ENCODE measurements around the gene ITGB1. TPM values are rescaled to one million over a fixed set of nuclear protein-coding genes. Genes with fewer than 3 reads are reported as not detected.

The ITGB1 gene
- total and polyA plus RNA-seq, 2 experiments from 2014 or later = 3,297 to 5,235 TPM

DNA sequence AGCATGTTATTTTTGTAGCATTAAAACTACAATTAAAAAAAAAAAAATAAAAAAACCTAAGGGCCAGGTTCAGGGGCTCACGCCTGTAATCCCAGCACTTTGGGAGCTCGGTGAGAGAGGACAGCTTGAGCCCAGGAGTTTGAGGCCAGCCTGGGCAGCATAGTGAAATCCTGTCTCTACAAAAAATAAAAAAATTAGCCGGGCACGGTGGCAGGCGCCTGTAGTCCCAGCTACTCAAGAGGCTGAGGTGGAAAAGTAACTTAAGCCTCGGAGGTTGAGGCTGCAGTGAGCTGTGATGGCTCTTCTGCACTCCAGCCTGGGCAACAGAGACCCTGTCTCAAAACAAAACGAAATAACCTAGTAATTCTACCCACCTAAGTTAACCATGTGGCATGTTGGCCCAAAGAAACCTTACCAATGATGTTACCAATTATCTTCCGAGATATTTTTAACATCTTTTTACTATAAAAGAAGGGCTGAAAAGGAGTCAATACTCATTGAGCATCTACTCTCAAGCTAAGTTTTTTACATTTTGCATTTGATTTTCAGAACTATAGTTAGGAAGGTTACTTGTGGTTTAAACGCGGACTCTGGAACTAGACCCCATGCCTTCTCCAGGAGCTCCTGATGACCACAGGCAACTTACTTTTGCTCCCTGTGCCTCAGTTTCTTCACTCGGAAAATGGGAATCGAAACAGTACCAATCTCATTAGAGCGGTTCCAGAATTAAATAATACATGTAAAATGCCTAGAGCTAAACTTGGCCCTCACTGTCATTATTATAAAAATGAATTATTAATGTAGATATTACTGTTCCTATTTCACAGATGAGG, 1.4 kb downstream of the ITGB1 start:
- no peaks in the 10 kb centered on the region for H3K27me3 ChIP-seq (replicated peaks; ENCODE audit: insufficient read depth)
- peaks cover 84% of the 10 kb centered on the region for H3F3A ChIP-seq (ENCODE audit: insufficient read depth)
- peaks cover 54% of the 10 kb centered on the region for H3K4me1 ChIP-seq (ENCODE audit: insufficient read depth)
- no peaks in the 10 kb centered on the region for H3K9me3 ChIP-seq (ENCODE audit: low read depth)
- no peak overlapping the region for H2AFZ ChIP-seq
- H3K27ac ChIP-seq = peak overlapping the region; percentile 96
- peak overlapping the region; percentile 96 for H3K4me2 ChIP-seq (ENCODE audit: unreplicated experiment)
- no peak for DNase-seq
- in situ Hi-C loops (cut with MboI) = no loop called here
- H3K79me2 ChIP-seq (ENCODE audit: insufficient read depth) = peaks cover 89% of the 10 kb centered on the region
- no peak for TF ChIP-seq EZH2 (IDR thresholded peaks at IDR 0.05; ENCODE audit: insufficient read depth, poor library complexity, severe bottlenecking)
- no peak for TF ChIP-seq EZH2phosphoT487 (IDR thresholded peaks at IDR 0.05; ENCODE audit: insufficient read depth, low read depth)
- peak overlapping the region; percentile 84 for H3K4me3 ChIP-seq
- H3K9me2 ChIP-seq (ENCODE audit: insufficient read depth) = no peaks in the 10 kb centered on the region
- peak overlapping the region; percentile 97 for H3K9ac ChIP-seq
- H3K36me3 ChIP-seq (ENCODE audit: low read depth) = peaks cover 30% of the 10 kb centered on the region
- WGBS, 2 experiments (ENCODE audit: low coverage in 1 of 2, low lambda C conversion rate in 2 of 2, missing lambda C conversion rate in 2 of 2) = 0% methylated on average over 12 to 13 of the region's 13 CpGs
- peaks cover 44% of the 10 kb centered on the region for H4K20me1 ChIP-seq (ENCODE audit: insufficient read depth)

DNA sequence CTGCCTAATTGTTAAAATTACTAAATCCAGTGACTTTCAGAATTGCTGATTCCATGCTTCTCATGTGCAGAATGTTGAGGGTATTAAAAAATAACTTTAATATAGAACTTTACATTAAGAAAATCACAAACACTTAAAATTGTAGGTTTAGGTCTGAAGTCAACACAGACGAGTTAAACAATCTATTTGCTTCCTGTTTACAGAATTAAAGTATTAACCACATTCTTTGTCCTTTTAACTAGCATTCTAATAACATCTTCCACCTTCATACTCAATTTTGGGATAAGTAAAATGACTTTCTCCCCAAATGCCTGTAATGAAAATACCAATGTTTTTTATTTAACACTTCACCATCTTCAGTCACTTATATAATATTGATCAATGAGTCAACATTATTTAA, 2.2 kb downstream of the ITGB1 start:
- Histone ChIP-seq H2AFZ (no peak overlapping the region), H3K4me3 (peak overlapping the region; percentile 84), H3K27ac (peak overlapping the region; percentile 96), H3K9me3 (ENCODE audit: low read depth) (no peaks in the 10 kb centered on the region), H3K27me3 (replicated peaks; ENCODE audit: insufficient read depth) (no peaks in the 10 kb centered on the region), H3K9ac (peak overlapping the region; percentile 97), H3K9me2 (ENCODE audit: insufficient read depth) (no peaks in the 10 kb centered on the region), H4K20me1 (ENCODE audit: insufficient read depth) (peaks cover 52% of the 10 kb centered on the region), H3K79me2 (ENCODE audit: insufficient read depth) (peaks cover 94% of the 10 kb centered on the region), H3K36me3 (ENCODE audit: low read depth) (peaks cover 30% of the 10 kb centered on the region), H3K4me1 (ENCODE audit: insufficient read depth) (peaks cover 54% of the 10 kb centered on the region), H3F3A (ENCODE audit: insufficient read depth) (peaks cover 84% of the 10 kb centered on the region), H3K4me2 (ENCODE audit: unreplicated experiment) (peak overlapping the region; percentile 96)
- TF ChIP-seq EZH2phosphoT487 (IDR thresholded peaks at IDR 0.05; ENCODE audit: insufficient read depth, low read depth) (no peak), EZH2 (IDR thresholded peaks at IDR 0.05; ENCODE audit: insufficient read depth, poor library complexity, severe bottlenecking) (no peak)
- in situ Hi-C loops (cut with MboI) = no loop called here
- WGBS, 2 experiments (ENCODE audit: low coverage in 1 of 2, low lambda C conversion rate in 2 of 2, missing lambda C conversion rate in 2 of 2) = 2 to 6% methylated on average over 1 of the region's 1 CpG
- DNase-seq = no peak

DNA sequence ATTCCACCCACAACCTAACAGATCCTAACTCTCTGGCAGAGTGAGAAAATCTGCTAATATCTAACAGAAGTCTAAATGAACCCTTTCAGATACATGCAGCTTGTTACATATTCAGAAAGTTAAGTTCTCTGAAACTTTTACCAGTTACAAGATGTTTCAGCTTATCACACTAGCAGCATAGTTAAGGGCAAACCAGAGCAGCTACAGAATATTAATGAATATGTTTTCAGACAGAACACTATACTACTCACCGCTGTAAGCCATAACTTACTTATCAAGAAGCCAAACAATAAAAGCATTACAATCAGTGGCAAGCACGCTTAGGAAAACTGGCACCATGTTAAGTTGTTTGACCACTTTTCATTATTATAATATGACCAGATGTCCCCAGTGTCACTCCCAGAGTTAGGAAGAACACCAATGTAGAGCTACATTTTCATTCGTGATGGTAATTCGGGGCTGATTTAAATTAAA, 2.7 kb downstream of the ITGB1 start:
- peaks cover 54% of the 10 kb centered on the region for H3K4me1 ChIP-seq (ENCODE audit: insufficient read depth)
- H3K27ac ChIP-seq = peak overlapping the region; percentile 96
- H3K4me3 ChIP-seq = peak overlapping the region; percentile 84
- H3K9me2 ChIP-seq (ENCODE audit: insufficient read depth) = no peaks in the 10 kb centered on the region
- H3K36me3 ChIP-seq (ENCODE audit: low read depth) = peaks cover 30% of the 10 kb centered on the region
- peaks cover 84% of the 10 kb centered on the region for H3F3A ChIP-seq (ENCODE audit: insufficient read depth)
- in situ Hi-C loops (cut with MboI) = no loop called here
- peak overlapping the region; percentile 97 for H3K9ac ChIP-seq
- no peak overlapping the region for H2AFZ ChIP-seq
- H3K4me2 ChIP-seq (ENCODE audit: unreplicated experiment) = peak overlapping the region; percentile 96
- no peak for DNase-seq
- no peaks in the 10 kb centered on the region for H3K9me3 ChIP-seq (ENCODE audit: low read depth)
- no peak for TF ChIP-seq EZH2 (IDR thresholded peaks at IDR 0.05; ENCODE audit: insufficient read depth, poor library complexity, severe bottlenecking)
- no peak for TF ChIP-seq EZH2phosphoT487 (IDR thresholded peaks at IDR 0.05; ENCODE audit: insufficient read depth, low read depth)
- H3K27me3 ChIP-seq (replicated peaks; ENCODE audit: insufficient read depth) = no peaks in the 10 kb centered on the region
- peaks cover 56% of the 10 kb centered on the region for H4K20me1 ChIP-seq (ENCODE audit: insufficient read depth)
- 8 to 11% methylated on average over 4 of the region's 4 CpGs for WGBS, 2 experiments (ENCODE audit: low coverage in 1 of 2, low lambda C conversion rate in 2 of 2, missing lambda C conversion rate in 2 of 2)
- peaks cover 94% of the 10 kb centered on the region for H3K79me2 ChIP-seq (ENCODE audit: insufficient read depth)

DNA sequence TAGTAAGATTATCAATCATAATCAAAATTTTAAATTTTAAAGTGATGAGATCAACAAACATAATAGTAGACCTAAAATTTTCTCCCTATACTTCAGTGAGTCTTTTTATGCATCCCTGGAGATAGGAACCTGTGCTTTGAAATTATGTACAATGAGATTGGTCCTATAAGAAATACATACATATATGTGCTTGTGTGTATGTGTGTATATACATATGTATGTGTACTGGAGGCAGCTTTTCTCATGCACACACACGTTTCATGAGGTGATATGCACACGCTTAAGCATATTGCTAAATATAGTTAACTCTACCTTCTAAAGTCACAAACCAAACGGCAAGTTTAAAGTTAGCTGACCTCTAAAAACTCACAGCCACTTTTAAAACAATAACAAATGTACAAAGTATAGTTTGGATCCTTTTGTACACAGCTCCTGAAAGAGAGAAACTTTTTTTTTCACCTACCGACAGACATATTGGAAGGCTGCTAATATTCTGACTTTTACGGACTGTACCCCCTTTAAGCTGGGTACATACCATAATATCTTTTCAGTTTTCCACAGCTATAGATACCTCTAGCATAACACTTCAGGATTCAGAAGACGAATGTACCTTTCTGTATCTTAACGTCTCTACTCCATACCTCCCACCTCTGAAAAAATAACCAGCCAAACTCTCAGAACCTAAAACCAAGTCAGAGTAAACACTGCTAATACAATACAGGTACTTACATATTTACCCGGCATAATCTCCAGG, 3.3 kb downstream of the ITGB1 start:
- H3K27ac ChIP-seq = peak overlapping the region; percentile 96

More for the DNA sequence above, 3.3 kb downstream of the ITGB1 start:
- DNase-seq = no peak
- no peaks in the 10 kb centered on the region for H3K27me3 ChIP-seq (replicated peaks; ENCODE audit: insufficient read depth)
- WGBS, 2 experiments (ENCODE audit: low coverage in 1 of 2, low lambda C conversion rate in 2 of 2, missing lambda C conversion rate in 2 of 2) = 13 to 16% methylated on average over 8 of the region's 8 CpGs
- H3F3A ChIP-seq (ENCODE audit: insufficient read depth) = peaks cover 84% of the 10 kb centered on the region
- peak overlapping the region; percentile 97 for H3K9ac ChIP-seq
- H3K4me2 ChIP-seq (ENCODE audit: unreplicated experiment) = peak overlapping the region; percentile 96
- H3K9me2 ChIP-seq (ENCODE audit: insufficient read depth) = no peaks in the 10 kb centered on the region
- H3K79me2 ChIP-seq (ENCODE audit: insufficient read depth) = peaks cover 94% of the 10 kb centered on the region
- in situ Hi-C loops (cut with MboI) = no loop called here
- H3K4me1 ChIP-seq (ENCODE audit: insufficient read depth) = peaks cover 54% of the 10 kb centered on the region
- H2AFZ ChIP-seq = no peak overlapping the region
- H4K20me1 ChIP-seq (ENCODE audit: insufficient read depth) = peaks cover 61% of the 10 kb centered on the region
- H3K9me3 ChIP-seq (ENCODE audit: low read depth) = no peaks in the 10 kb centered on the region
- TF ChIP-seq EZH2 (IDR thresholded peaks at IDR 0.05; ENCODE audit: insufficient read depth, poor library complexity, severe bottlenecking) (no peak), EZH2phosphoT487 (IDR thresholded peaks at IDR 0.05; ENCODE audit: insufficient read depth, low read depth) (no peak)
- H3K4me3 ChIP-seq = peak overlapping the region; percentile 84
- peaks cover 30% of the 10 kb centered on the region for H3K36me3 ChIP-seq (ENCODE audit: low read depth)
